T follicular helper cell (primary cell): ENCODE data around the gene GET3.
A peak's percentile ranks its signal among the peaks of the same experiment; 100 is the strongest.
"Not testable (repeated sequence)": the region's sequence is repeated elsewhere in the genome, so short reads cannot be mapped to it uniquely, and the experiment has no call there.

Source experiments
- DNase-seq: peaks from one replicate; pipeline ENCODE4 v3.0.0-alpha.2; 2020; ENCODE audit warnings: low read depth

GET3 gene

DNA sequence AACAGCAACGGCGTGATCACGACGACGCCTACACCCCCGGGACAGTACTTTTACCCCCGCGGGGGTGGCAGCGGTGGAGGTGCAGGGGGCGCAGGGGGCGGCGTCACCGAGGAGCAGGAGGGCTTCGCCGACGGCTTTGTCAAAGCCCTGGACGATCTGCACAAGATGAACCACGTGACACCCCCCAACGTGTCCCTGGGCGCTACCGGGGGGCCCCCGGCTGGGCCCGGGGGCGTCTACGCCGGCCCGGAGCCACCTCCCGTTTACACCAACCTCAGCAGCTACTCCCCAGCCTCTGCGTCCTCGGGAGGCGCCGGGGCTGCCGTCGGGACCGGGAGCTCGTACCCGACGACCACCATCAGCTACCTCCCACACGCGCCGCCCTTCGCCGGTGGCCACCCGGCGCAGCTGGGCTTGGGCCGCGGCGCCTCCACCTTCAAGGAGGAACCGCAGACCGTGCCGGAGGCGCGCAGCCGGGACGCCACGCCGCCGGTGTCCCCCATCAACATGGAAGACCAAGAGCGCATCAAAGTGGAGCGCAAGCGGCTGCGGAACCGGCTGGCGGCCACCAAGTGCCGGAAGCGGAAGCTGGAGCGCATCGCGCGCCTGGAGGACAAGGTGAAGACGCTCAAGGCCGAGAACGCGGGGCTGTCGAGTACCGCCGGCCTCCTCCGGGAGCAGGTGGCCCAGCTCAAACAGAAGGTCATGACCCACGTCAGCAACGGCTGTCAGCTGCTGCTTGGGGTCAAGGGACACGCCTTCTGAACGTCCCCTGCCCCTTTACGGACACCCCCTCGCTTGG, 55.0 kb downstream of the GET3 start:
- DNase-seq = no peak

DNA sequence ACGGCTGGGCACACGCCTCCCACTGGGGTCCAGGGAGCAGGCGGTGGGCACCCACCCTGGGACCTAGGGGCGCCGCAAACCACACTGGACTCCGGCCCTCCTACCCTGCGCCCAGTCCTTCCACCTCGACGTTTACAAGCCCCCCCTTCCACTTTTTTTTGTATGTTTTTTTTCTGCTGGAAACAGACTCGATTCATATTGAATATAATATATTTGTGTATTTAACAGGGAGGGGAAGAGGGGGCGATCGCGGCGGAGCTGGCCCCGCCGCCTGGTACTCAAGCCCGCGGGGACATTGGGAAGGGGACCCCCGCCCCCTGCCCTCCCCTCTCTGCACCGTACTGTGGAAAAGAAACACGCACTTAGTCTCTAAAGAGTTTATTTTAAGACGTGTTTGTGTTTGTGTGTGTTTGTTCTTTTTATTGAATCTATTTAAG, 55.6 kb downstream of the GET3 start:
- DNase-seq = no peak

DNA sequence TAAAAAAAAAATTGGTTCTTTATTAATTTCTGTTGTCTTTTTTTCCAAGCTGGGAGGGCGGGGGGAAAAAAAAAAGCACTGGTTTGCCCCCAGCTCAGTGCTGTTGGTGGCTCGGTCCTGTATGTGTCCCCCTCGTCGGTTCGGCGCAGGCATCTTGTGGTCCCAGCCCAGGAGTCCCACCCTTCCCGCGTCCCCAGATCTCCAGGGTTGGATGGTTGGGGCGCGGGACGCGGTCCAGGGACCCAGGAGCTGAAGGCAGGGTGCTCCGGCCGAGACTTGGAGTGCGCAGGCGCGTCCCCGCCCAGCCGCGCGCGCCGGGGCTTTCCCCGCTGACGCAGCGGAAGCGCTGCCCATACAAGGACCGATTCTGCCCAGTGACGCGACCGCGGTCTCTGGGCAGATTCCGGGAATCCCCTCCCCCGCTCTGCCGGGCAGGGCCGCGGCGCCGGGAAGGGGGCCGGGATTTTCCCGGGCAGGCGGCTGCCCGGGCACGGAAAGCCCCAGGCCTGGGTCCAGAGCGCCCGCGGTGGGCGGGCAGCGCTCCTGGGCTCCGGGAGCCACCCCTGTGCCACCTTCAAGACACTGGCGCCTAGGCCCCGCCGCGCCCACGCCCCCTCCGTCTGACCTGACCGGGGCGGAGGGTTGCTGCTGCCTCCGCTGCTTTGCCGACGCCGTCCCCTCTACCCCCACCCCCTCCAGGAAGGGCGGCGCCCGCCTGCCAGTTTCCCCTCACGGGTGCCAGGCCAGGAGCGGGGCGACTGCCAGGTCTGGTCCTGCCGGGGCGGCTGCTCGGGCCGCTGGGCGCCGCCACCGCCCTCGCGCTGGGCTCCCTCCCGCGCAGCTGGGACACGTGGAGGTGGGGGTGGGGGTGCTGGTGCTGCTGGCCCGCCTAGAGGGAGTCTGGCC, 56.2 kb downstream of the GET3 start:
- peak; percentile 90 for DNase-seq

DNA sequence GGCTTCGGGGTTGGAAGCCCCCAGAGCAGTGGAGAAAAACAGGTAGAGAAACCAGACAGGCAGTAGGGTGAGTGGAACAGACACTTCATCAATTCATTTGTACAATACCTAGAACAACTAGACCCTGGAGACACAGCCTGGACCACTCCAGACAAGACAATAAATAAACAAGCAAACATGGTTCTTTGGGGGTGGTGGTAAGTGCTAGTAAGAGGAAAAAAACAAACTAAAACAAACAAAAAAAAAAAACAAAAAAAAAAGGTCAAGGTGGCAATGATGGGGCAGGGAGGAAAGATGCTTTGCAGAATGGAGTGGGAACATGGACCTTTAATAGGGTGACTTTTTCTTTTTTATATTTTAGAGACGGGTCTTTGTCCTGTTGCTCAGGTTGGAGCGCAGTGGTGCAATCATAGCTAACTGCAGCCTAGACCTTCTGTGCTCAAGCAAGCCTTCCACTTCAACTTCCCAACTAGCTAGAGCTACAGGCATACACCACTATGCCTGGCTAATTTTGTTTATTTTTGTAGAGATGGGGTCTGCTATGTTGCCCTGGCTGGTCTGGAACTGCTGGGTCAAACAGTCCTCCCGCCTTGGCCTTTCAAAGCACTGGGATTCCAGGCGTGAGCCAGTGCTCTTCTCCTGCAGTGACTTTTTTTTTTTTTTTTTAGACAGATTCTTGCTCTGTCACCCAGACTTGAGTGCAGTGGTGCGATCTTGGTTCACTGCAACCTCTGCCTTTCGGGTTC, 57.1 kb downstream of the GET3 start:
- no peak for DNase-seq

DNA sequence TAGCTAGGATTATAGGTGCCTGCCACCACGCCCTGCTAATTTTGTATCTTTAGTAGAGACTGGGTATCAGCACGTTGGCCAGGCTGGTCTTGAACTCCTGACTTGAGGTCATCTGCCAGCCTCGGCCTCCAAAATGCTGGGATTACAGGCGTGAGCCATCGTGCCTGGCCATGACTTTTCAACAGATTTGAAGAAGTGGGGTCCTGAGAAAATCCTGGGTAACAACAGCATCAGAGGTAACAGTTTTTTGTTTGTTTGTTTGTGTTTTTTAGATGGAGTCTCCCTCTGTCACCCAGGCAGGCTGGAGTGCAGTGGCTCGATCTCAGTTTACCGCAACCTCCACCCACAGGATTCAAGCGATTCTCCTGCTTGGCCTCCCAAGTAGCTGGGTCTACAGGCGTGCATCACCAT, 57.7 kb downstream of the GET3 start:
- no peak for DNase-seq

DNA sequence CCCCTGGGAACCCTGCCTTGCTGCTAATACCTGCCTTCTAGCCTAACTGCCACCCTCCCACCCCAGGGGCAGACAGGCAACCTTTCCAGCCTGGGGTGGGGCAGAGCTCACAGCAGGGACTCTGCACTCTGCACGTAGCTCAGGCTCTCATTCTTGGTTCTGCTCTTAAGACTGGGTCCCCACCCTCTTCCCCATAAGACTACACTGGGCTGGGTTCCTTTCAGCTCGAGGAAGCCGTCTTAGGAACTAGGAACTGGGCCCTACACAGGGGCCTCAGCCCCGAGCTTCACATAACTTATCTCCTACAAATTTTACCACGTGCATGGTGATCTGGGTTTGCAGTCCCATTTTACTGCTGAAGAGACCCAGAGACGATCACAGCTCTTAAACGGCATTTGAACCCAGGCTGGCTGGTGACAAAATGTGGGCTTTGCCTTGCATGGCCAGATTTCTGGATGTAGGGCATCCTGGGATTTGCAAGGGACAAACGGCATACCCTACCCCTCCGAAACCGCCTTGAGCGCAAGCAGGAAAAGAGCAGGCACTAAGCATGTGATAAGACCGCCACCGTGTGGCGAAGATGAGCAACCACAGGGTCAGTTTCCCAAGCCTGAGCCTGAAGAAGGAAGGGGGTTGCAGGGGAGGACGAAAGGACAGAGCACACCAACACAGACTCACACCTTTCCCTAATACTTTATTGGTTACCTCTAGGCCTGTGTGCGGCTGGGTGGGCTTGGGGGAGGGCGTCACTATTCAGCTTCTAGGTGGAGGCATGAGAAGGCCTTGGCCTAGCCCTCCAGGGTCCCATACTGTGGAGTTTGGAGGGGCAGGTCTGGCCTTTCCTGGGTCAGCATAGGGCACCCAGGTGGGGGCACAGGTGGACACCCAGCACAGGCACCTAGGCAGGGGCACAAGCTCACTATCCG, 59.1 kb downstream of the GET3 start:
- peak; percentile 63 for DNase-seq

DNA sequence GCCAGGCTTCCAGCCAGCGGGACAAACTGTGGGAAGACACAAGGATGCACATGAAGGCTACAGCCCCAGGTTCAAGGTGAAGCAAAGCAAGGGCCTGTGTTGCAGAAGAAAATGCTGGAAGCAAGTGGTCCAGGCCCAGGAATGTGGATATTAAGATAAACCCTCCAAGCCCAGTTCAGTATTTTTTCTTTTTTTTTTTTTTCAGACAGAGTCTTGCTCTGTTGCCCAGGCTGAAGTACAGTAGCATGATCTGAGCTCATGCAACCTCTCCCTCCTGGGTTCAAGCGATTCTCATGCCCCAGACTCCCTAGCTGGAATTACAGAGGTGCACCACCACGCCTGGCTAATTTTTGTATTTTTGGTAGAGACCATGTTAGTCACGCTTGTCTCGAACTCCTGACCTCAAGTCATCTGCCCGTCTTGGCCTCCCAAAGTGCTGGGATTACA, 59.9 kb downstream of the GET3 start:
- DNase-seq = no peak

DNA sequence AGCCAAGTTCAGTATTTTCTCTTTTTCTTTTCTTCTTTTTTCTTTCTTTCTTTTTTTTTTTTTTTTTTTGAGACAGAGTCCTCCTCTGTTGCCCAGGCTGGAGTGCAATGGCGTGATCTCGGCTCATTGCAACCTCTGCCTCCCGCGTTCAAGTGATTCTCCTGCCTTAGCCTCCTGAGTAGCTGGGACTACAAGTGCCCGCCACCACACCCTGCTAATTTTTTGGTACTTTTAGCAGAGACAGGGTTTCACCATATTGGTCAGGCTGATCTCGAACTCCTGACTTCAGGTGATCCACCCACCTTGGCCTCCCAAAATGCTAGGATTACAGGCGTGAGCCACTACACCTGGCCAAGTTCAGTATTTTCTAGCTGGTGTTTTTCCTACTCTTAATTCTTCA, 60.3 kb downstream of the GET3 start:
- DNase-seq = not testable (repeated sequence)
